ENCODE results near the gene ARMC5.
"Not testable (repeated sequence)": the region's sequence is repeated elsewhere in the genome, so short reads cannot be mapped to it uniquely, and the experiment has no call there.

Gene ARMC5

DNA sequence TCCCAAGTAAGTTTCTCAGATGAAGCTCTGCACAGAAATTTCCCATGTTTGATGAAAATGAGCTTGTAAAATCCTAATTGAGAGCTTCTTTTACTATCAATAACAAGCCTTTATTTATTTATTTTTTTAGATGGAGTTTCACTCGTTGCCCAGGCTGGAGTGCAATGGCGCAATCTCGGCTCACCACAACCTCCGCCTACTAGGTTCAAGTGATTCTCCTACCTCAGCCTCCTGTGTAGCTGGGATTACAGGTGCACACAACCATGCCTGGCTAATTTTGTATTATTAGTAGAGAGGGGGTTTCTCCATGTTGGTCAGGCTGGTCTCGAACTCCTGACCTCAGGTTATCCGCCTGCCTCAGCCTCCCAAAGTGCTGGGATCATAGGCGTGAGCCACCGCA, 44.3 kb downstream of the ARMC5 start:
- not testable (repeated sequence) for DNase-seq

DNA sequence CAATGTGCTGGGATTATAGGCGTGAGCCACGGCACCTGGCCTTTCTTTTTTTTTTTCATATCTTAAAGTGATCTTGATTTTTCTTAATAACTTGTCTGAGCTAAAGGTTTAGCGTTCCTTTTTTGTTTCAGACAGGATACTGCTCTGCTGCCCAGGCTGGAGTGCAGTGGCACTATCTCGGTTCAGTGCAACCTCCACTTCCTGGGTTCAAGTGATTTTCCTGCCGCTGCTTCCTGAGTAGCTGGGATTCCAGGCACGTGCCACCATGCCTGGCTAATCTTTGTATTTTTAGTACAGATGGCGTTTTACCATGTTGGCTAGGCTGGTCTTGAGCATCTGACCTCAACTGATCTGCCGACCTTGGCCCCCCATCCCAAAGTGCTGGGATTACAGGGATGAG, 44.9 kb downstream of the ARMC5 start:
- DNase-seq, result no peak

DNA sequence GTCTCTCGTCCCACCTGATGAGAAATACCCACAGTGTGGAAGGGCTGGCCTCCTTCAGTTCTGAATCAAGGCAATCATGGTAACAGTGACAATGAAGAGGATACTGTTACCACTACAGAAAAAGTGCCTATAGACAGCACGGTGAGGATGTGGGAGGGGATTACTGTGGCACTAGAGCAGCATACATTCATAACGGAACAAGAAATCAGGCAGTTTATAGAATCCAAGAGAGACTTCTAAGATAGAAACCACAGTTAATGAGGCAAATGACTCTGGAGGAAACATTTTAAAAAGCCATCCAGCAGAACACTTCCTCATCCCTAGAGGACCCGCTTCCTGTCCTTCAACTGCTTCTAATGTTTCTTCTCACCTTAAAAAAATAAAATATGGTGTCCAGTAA, 46.2 kb downstream of the ARMC5 start:
- no peak for DNase-seq

DNA sequence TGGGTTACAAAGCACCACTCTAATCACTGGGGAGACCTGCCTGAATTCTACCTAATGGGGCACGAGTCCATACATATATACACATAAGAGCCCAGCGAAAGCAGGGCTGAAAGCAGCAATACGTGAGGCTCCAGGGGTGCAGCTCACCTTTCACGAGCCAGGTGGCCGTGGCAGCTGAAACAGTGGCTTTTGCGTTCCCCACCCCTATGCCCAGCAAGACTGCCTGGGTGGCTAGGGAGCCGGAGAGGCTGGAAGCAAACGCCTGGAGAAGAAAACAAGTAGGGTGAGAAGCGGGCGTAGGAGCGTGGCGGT, 48.3 kb downstream of the ARMC5 start:
- DNase-seq, result peak; percentile 14

DNA sequence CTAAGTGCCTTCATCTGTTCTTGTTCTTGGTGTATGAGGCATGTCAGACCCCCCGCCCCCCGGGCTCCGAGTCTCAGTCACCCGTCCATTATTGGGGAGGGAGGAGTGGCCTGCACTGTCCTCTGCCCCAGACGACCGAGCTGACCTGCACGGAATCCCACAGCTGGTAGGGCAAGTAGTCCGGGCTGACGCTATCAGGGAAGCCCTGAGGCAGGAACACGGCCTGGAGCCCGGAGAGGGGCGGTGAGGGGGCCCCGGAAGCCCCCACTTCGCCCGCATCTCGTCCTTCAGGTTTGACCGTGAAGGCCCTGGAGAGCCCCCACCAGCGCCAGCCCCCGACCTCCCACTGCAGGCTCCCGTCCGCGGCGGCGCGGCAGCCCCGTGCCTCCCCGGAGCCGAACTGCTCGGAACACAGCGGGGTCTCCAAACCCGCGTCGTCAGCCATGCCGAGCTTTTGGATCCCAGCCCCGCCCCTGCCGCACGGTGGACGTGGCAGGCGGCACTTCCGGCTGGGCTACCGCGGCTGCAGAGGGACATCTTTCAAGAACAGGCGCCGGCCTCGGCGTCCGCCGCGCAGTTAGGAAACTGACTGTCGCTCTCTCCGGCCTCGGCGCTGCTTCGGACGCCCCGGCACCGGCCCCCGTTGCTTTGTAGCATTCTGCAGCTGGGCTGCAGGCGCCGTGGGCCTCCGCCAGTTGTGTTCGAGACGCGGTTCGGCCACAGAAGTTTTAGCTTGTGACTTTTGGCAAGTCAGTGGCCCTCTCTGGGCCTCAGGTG, 48.8 kb downstream of the ARMC5 start, which contains the start of gene RUSF1:
RUSF1 (minus strand) TSS at position 463 of the 777 bp plus-strand sequence; CDS start at position 445, 18 bp downstream.
- peak; percentile 86 for DNase-seq

DNA sequence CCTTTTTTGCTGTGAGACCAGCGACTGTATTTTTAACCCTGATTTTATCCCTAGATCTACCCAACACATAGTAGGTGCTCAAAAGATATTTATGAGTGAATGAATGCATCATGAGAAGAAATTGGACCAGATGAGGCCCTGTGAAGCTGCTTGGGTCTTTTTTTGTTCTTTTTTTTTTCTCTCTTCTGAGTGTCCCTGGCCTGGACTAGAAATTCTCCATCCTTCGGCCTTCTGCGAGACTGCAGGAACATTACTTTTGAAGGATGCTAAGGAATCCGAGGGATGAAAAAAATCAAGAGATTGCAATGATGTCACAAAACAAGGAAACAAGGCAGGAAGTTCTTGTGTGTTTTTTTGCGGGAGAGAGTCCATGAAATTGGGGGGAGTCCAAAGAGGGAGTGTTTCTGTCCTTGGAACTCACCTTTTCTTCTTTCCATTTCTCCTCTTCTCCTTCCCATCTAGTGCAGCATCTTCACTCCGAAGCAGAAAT, 49.5 kb downstream of the ARMC5 start:
- DNase-seq, result no peak

DNA sequence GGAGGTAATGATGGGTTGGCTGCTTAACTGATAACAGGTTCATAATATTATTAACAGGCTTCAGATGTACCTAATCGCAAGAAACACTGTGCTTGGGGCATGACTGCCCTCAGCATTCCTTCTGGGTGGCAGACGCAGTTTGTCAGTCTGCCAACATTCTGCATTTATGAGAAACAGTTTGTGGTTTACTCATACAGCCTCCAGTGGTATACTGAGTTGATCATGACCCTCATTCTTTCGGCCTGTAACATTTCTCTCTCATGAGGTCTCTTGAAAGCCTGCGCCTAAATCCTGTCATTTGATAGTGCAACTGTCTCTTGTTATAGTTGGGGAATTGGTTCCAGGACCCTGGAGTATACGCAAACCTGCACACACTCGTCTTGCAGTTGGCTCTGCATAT, 53.8 kb downstream of the ARMC5 start:
- no peak for DNase-seq

DNA sequence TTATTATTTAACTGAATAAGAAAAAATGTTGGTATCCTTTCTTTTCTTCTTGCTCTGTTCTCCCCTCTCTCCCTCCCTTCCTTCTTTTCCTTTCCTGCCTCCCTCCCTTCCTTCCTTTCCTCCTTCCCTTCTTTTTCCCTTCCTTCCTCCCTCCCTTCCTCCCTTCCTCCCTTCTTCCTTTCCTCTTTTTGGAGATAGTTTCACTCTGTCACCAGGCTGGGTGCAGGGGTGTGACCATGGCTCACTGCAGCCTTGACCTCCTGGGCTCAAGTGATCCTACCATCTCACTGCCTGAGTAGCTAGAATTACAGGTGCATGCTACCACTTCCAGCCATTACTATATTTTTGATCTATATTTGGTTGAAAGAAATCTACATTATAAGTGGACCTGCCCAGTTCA, 54.6 kb downstream of the ARMC5 start:
- no peak for DNase-seq
